Ovary (tissue), 3 donors: Measurements from ENCODE around the gene NPAS4.

Experiments
- EP300 ChIP-seq: sonication (generic); formaldehyde crosslinking; IDR thresholded peaks from one replicate; pipeline ENCODE4 v1.6.1; 2017; ENCODE audit warnings: antibody characterized with exemption
- POLR2A ChIP-seq: fragments of 450-650 bp; IDR thresholded peaks from one replicate; pipeline ENCODE4 v1.6.1; 2017; ENCODE audit warnings: antibody characterized with exemption, mild to moderate bottlenecking, moderate library complexity
- TF ChIP-seq, protein P1 (sequence below), 3 donors: fragments of 450-650 bp in 2 of 3; fragments of 200-600 bp in 1 of 3; IDR thresholded peaks; one replicate each; pipeline versions ENCODE4 v1.5.1 to v1.8.0; 2016 to 2022; ENCODE audit warnings: antibody characterized with exemption in 3 of 3, mild to moderate bottlenecking in 1 of 3
- donor health status: DM: no; HTN: no; CAD: no.

DNA sequence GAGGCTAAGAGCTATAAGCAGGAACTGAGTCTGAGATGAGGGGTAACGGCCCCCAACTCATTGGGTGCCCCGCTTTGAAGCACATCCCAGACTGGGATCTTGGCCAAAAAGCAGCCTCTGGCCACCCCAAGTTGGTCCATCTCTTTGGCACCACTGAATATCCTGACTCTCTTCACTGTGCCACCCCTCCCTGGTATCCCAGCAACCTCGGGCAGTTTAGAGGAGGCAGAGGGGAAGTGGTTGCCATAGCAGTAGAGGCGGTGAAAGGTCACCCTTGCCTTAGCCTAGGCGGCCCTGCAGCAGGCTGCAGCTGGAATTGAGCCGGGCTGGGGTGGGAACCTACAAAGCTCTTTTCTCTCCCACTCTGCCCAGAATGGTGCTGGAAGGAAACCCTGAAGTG, 46.9 kb downstream of the NPAS4 start:
- TF ChIP-seq POLR2A (no peak), EP300 (no peak)
- TF ChIP-seq, protein P1, sequence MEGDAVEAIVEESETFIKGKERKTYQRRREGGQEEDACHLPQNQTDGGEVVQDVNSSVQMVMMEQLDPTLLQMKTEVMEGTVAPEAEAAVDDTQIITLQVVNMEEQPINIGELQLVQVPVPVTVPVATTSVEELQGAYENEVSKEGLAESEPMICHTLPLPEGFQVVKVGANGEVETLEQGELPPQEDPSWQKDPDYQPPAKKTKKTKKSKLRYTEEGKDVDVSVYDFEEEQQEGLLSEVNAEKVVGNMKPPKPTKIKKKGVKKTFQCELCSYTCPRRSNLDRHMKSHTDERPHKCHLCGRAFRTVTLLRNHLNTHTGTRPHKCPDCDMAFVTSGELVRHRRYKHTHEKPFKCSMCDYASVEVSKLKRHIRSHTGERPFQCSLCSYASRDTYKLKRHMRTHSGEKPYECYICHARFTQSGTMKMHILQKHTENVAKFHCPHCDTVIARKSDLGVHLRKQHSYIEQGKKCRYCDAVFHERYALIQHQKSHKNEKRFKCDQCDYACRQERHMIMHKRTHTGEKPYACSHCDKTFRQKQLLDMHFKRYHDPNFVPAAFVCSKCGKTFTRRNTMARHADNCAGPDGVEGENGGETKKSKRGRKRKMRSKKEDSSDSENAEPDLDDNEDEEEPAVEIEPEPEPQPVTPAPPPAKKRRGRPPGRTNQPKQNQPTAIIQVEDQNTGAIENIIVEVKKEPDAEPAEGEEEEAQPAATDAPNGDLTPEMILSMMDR (IDR thresholded peaks at IDR 0.05) = no peak
